Cerebellar nuclear complex (tissue), 1 donor: ENCODE data around the gene CCDC107.

ENCODE experiments used
- DNase-seq, 2 experiments: peaks; one replicate each; lab custom pipeline; 2025; lab: John Stamatoyannopoulos, UW

The CCDC107 gene

GRCh38 chr9:35702696-35703095 is 44.6 kb downstream of the CCDC107 start:
- DNase-seq, result no peak

- no peak for DNase-seq
Observed at GRCh38 chr9:35703906-35704672, 46.0 kb downstream of the CCDC107 start.

- DNase-seq, result no peak
Observed at GRCh38 chr9:35705372-35705771, 47.3 kb downstream of the CCDC107 start.

- DNase-seq, result peak; percentile 48 to 73
Observed at GRCh38 chr9:35705836-35706430, 47.8 kb downstream of the CCDC107 start.

GRCh38 chr9:35706951-35707350 is 48.9 kb downstream of the CCDC107 start:
- no peak for DNase-seq

DNA sequence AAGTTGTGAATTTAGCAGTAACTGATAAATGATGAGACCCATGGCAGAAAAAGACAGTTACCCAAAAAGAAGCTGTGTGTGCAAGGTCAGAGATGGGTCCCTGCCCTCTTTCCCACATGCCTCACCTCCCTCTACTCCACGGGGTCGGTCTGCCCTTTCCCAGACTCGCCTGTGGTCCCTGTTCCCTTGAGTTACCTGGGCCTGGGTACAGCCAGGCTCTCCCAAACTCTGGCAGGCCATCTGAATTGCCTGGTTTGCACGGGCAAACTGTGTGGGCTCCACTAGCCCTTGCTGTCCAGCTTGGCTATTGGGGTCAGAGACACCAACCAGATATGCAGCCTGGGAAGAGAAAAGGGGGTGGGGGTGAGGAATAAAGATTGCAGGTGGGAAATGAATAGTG is 50.1 kb downstream of the CCDC107 start:
- DNase-seq, result no peak

DNA sequence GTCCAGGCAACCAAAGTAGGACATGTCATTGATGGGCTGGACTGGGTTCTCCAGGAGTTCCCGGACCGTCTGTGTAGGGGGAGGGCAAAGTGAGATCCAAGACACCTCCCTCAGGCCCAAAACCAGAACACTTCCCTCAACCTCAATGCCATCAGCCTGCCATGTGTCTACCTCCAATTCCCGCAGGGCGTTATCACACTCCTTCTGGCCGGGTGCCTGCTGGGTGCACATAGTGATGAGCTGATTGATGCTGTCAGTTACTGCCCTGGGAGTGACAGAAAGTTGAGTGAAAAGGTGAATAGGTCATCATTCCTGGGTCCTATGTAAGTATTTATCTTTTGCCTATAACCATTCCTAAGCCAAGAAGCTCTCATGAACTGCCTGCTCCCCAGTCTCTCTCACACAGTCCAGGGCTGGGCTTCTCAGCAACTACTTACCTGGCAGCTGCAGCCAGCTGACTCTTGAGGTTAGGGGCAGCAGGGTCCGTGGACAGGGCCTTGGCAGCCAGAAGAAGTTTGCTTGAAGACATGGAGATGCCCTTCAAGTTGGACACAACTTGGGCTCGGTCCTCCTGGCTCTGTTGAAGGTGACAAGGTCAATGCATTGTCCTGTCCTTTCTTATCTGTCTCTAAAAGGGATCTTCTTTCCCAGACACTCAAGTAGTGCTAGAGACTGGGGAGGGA is 52.9 kb downstream of the CCDC107 start:
- DNase-seq, result no peak
